Activated CD4-positive, alpha-beta T cell treated with anti-CD3 and anti-CD28 coated beads, Interleukin-10, Interleukin-2, amounts not matched to agents 100 ng/mL and 50 ng/mL, durations not matched to agents 16 hours and 8 hours (primary cell): ENCODE data around the gene GABRG1.

Experiments used
- DNase-seq: peaks from one replicate; pipeline ENCODE4 v3.0.0-alpha.2; 2020

Gene GABRG1

GRCh38 chr4:46123913-46124755 lies at the start of gene GABRG1:
TSS of gene GABRG1 (minus strand) at chr4:46124054. CDS start at chr4:46123913, 141 bp downstream.
- no peak for DNase-seq

GRCh38 chr4:46146993-46147392 lies 23.1 kb upstream of the GABRG1 start:
- DNase-seq = no peak

- no peak for DNase-seq
Observed at GRCh38 chr4:46131498-46132057, 7.7 kb upstream of the GABRG1 start.

- no peak for DNase-seq
Observed at GRCh38 chr4:46124773-46125413, 1.0 kb upstream of the GABRG1 start.

- no peak for DNase-seq
Observed at GRCh38 chr4:46081674-46082073, 42.2 kb downstream of the GABRG1 start.

GRCh38 chr4:46081248-46081647 lies 42.6 kb downstream of the GABRG1 start:
- no peak for DNase-seq

- no peak for DNase-seq
Observed at GRCh38 chr4:46073778-46074177, 50.1 kb downstream of the GABRG1 start.

- no peak for DNase-seq
Observed at GRCh38 chr4:46051392-46051791, 72.5 kb downstream of the GABRG1 start.

GRCh38 chr4:46032056-46032455 lies 91.8 kb downstream of the GABRG1 start:
- DNase-seq = no peak

GRCh38 chr4:46016306-46016705 lies 107.5 kb downstream of the GABRG1 start:
- DNase-seq = no peak

- DNase-seq = no peak
Observed at GRCh38 chr4:45992728-45993127, 131.1 kb downstream of the GABRG1 start.

- DNase-seq = no peak
Observed at GRCh38 chr4:45989775-45990174, 134.1 kb downstream of the GABRG1 start.

GRCh38 chr4:45987858-45988257 lies 136.0 kb downstream of the GABRG1 start:
- no peak for DNase-seq
